PC-3 (cell line): ENCODE measurements around the gene EAPP.

Experiments used
- EZH2phosphoT487 ChIP-seq: fragments of 300-600 bp; sonication (generic); IDR thresholded peaks from 2 replicates; pipeline ENCODE4 v1.6.1; 2018; ENCODE audit warnings: mild to moderate bottlenecking, antibody characterized with exemption, low read length, borderline replicate concordance
- TF ChIP-seq, protein P1 (sequence below): fragments of 300-600 bp; sonication (generic); conservative IDR thresholded peaks from 2 replicates; pipeline ENCODE4 v1.5.1; 2017; ENCODE audit warnings: antibody characterized with exemption, low read depth, mild to moderate bottlenecking, low read length

DNA sequence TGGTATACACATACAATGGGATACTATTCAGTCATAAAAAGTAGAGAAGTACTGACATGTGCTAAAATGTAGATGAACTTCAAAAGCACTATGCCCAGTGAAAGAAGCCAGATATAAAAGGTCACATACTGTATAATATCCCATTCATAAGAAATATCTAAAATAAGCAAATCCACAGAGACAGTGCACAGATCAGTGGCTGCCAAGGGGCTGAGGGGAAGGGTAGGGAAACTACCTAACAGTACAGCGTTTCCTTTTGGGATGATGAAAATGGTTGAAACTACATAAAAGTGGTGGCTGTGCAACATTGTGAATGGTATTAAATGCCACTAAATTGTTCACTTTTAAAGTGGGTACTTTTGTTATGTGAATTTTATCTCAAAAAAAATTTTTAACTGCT, 11.9 kb downstream of the EAPP start:
- TF ChIP-seq, protein P1, sequence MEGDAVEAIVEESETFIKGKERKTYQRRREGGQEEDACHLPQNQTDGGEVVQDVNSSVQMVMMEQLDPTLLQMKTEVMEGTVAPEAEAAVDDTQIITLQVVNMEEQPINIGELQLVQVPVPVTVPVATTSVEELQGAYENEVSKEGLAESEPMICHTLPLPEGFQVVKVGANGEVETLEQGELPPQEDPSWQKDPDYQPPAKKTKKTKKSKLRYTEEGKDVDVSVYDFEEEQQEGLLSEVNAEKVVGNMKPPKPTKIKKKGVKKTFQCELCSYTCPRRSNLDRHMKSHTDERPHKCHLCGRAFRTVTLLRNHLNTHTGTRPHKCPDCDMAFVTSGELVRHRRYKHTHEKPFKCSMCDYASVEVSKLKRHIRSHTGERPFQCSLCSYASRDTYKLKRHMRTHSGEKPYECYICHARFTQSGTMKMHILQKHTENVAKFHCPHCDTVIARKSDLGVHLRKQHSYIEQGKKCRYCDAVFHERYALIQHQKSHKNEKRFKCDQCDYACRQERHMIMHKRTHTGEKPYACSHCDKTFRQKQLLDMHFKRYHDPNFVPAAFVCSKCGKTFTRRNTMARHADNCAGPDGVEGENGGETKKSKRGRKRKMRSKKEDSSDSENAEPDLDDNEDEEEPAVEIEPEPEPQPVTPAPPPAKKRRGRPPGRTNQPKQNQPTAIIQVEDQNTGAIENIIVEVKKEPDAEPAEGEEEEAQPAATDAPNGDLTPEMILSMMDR, result no peak
- TF ChIP-seq EZH2phosphoT487, result no peak
